Karpas-422 (cell line): ENCODE measurements around the gene PRKCE. TPM values are rescaled to one million over a fixed set of nuclear protein-coding genes. Genes with fewer than 3 reads are reported as not detected.

Experiments
- DNase-seq: peaks from one replicate; pipeline ENCODE4 v3.0.0-alpha.2; 2015
- H2AFZ ChIP-seq: fragments of 200-600 bp; sonication (generic); 2 replicates; pipeline ENCODE4 v1.6.1; 2014; ENCODE audit warnings: antibody characterized with exemption, low read length, mixed read lengths
- H3K27ac ChIP-seq: fragments of 200-600 bp; sonication (generic); 2 replicates; pipeline ENCODE4 v1.5.1; 2014; ENCODE audit warnings: mild to moderate bottlenecking, low read length, moderate library complexity
- H3K27me3 ChIP-seq: fragments of 200-600 bp; sonication (generic); 2 replicates; pipeline ENCODE4 v1.6.1; 2014; ENCODE audit warnings: low read length, mixed read lengths
- H3K36me3 ChIP-seq: fragments of 200-600 bp; sonication (generic); 2 replicates; pipeline ENCODE4 v1.6.1; 2014; ENCODE audit warnings: low read length, mixed read lengths; ENCODE audit not compliant: insufficient read depth
- H3K4me1 ChIP-seq: fragments of 200-600 bp; sonication (generic); 2 replicates; pipeline ENCODE4 v1.6.1; 2014; ENCODE audit warnings: mild to moderate bottlenecking, low read length, mixed read lengths
- H3K4me2 ChIP-seq: fragments of 200-600 bp; sonication (generic); 2 replicates; pipeline ENCODE4 v1.6.1; 2014; ENCODE audit warnings: low read length, low read depth, mild to moderate bottlenecking; ENCODE audit not compliant: poor library complexity, severe bottlenecking
- H3K4me3 ChIP-seq: fragments of 200-600 bp; sonication (generic); 2 replicates; pipeline ENCODE4 v1.5.1; 2014; ENCODE audit warnings: mild to moderate bottlenecking, antibody characterized with exemption, low read length, mixed read lengths
- H3K79me2 ChIP-seq: fragments of 200-600 bp; sonication (generic); 2 replicates; pipeline ENCODE4 v1.6.1; 2014; ENCODE audit warnings: mild to moderate bottlenecking, low read length, mixed read lengths
- H3K9ac ChIP-seq: fragments of 200-600 bp; sonication (generic); 2 replicates; pipeline ENCODE4 v1.6.0; 2014; ENCODE audit warnings: low read length
- H3K9me2 ChIP-seq: fragments of 200-600 bp; sonication (generic), shearing (Covaris generic); replicated peaks from 2 replicates; pipeline ENCODE4 v1.6.0; 2014; ENCODE audit warnings: mild to moderate bottlenecking, low read length, moderate library complexity; ENCODE audit not compliant: insufficient read depth
- H3K9me3 ChIP-seq: fragments of 300-700, 200-600 bp; sonication (generic); 2 replicates; pipeline ENCODE4 v1.6.1; 2014; ENCODE audit warnings: low read length, mixed read lengths
- H4K20me1 ChIP-seq: fragments of 200-600 bp; sonication (generic); 2 replicates; pipeline ENCODE4 v1.6.1; 2014; ENCODE audit warnings: mild to moderate bottlenecking, antibody characterized with exemption, low read length, low read depth; ENCODE audit not compliant: insufficient read depth
- total RNA-seq: library from RNA; depleted of rRNA; stranded (reverse); fragments of >200 nt; shearing (Covaris generic); gene quantifications from 2 replicates; pipeline ENCODE4 v1.2.3, GENCODE V29; 2014; ENCODE audit warnings: low replicate concordance

PRKCE gene
- total RNA-seq, 1 experiment from 2014 or later, result 61.8 TPM

DNA sequence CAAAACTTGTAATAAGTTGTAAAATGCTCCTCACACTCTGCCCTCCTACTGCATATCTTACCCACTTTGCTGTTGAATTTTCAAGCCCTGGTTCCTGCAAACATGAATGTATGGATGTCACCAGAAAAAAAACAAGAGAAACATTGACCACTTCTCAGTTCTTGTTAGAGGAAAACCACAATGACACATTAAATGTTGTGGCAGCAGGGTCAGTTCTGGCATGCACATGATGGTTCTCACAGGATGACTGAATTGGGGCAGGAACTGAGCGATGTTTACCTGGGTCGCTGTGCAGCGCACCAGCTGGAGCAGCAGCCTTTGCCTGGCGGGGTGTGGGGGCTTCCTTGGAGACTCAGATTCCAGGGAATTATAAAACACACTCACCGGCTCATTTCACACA lies 14.0 kb upstream of the PRKCE start:
- DNase-seq, result no peak
- H3K9me2 ChIP-seq, result no peaks in the 10 kb centered on the region

DNA sequence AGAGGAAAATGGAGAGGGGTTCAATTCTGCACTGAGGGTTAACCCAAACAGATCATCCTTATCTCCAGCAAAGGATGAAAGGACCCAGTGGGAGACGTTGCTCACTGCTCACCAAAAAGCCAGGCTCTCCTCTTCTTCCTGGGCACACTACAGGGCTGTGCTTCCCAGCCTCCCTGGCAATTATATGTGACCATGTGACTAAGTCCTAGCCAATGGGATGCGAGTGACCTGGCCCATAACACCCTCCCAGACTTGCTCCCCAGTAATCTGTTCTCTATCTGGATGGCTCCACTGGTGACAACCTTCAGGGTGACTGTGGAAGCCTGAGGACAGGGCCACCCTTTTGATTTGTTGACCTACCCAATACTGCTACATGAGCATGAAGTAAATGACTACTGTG lies 10.9 kb upstream of the PRKCE start:
- no peak for DNase-seq
- no peaks in the 10 kb centered on the region for H3K9me3 ChIP-seq
- no peaks in the 10 kb centered on the region for H3K79me2 ChIP-seq
- peaks cover 15% of the 10 kb centered on the region for H3K4me1 ChIP-seq
- H3K36me3 ChIP-seq, result no peaks in the 10 kb centered on the region
- H3K4me3 ChIP-seq, result no peak overlapping the region
- no peak overlapping the region for H3K4me2 ChIP-seq
- no peaks in the 10 kb centered on the region for H4K20me1 ChIP-seq
- no peak overlapping the region for H3K9ac ChIP-seq
- no peak overlapping the region for H3K27ac ChIP-seq
- H3K27me3 ChIP-seq, result no peaks in the 10 kb centered on the region
- no peaks in the 10 kb centered on the region for H3K9me2 ChIP-seq
- H2AFZ ChIP-seq, result no peak overlapping the region

More for the DNA sequence above, 14.0 kb upstream of the PRKCE start:
- Histone ChIP-seq H3K4me3 (no peak overlapping the region), H3K4me2 (no peak overlapping the region), H3K27me3 (no peaks in the 10 kb centered on the region), H3K27ac (no peak overlapping the region), H3K9me3 (no peaks in the 10 kb centered on the region), H3K9ac (no peak overlapping the region), H2AFZ (no peak overlapping the region), H3K36me3 (no peaks in the 10 kb centered on the region), H4K20me1 (no peaks in the 10 kb centered on the region), H3K4me1 (no peaks in the 10 kb centered on the region), H3K79me2 (no peaks in the 10 kb centered on the region)

DNA sequence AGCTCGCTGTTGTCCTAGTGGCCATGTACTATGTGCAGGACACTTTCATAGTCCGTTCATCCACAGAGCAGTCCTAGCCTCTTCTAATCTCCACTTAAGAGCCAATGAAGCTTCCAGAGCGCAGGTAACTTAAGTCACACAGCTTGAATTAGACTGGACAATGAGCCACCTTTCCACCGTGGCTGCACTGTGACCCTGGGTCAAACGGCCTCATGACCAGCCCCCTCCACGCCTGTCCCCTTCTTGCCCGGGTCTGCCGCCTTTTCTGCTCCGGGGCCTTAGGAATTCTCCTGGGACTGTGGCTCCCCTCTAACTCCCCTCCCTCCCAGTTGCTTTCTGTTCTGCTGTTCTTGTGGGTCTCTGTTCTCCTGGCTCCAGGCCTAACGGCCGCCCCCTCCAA lies 8.4 kb upstream of the PRKCE start:
- no peaks in the 10 kb centered on the region for H3K36me3 ChIP-seq
- H3K9me3 ChIP-seq, result no peaks in the 10 kb centered on the region
- no peak overlapping the region for H3K27ac ChIP-seq
- H3K9ac ChIP-seq, result peak overlapping the region; percentile 72
- H2AFZ ChIP-seq, result 0 out of 2 replicates have a peak overlapping the region, but pooled peaks have one; percentile 89
- DNase-seq, result no peak
- H3K4me2 ChIP-seq, result peak overlapping the region; percentile 93
- H3K4me3 ChIP-seq, result peak overlapping the region; percentile 72
- H3K4me1 ChIP-seq, result peaks cover 15% of the 10 kb centered on the region
- H3K79me2 ChIP-seq, result no peaks in the 10 kb centered on the region
- H3K9me2 ChIP-seq, result no peaks in the 10 kb centered on the region
- H4K20me1 ChIP-seq, result no peaks in the 10 kb centered on the region
- no peaks in the 10 kb centered on the region for H3K27me3 ChIP-seq

DNA sequence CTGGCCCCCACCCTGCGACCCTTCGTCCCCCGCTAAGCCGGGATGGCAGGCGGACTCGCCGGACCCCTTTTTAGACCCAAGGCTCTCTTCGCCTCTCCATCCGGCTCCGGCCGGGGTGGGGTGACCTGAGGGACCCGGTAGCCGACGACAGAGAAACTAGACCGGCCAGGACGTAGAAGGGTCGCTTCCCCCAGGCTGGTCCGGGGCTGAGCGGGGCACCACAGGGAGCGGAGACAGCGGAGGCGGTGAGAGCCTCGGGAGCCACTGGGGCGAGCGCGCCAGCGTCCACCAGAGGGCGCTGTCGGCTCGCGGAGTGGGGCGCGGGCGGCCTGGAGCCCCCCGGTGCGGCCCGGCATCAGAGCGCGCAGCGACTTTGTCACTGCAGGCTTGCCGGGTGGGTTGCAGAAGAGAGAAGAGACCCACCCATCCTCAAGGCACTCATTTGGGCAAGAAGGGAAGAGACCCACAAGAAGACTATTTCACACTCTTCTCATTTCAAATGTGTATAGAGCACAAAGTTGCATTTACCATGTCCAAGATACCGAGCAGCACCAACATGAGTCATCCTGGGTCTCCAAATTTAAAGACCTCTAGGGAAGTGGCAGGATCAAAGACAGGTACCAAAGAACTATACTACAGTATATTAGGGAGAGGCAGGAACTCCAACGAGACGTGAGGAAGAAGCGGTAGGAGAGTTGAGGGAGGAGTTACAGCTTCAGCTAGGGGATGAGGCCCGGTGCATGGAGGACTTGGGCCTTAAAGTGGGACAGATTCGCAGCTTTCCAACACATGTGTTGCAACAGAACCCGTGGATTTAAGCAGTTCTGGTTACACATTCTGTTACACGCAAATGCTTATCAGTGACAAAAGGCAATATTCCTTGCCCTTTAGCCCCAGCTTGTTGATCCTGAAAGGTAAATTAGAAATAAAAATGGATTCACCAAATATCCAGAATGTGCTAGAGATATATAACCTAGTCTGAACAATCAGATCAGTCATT lies 7.6 kb upstream of the PRKCE start:
- peak overlapping the region; percentile 96 for H2AFZ ChIP-seq
- no peaks in the 10 kb centered on the region for H3K9me3 ChIP-seq
- no peaks in the 10 kb centered on the region for H3K9me2 ChIP-seq
- no peaks in the 10 kb centered on the region for H3K36me3 ChIP-seq
- peak overlapping the region; percentile 93 for H3K4me2 ChIP-seq
- no peaks in the 10 kb centered on the region for H3K27me3 ChIP-seq
- peak overlapping the region; percentile 72 for H3K9ac ChIP-seq
- peaks cover 19% of the 10 kb centered on the region for H3K4me1 ChIP-seq
- peak overlapping the region; percentile 72 for H3K4me3 ChIP-seq
- DNase-seq, result peak; percentile 91
- H3K79me2 ChIP-seq, result no peaks in the 10 kb centered on the region
- no peaks in the 10 kb centered on the region for H4K20me1 ChIP-seq
- no peak overlapping the region for H3K27ac ChIP-seq

DNA sequence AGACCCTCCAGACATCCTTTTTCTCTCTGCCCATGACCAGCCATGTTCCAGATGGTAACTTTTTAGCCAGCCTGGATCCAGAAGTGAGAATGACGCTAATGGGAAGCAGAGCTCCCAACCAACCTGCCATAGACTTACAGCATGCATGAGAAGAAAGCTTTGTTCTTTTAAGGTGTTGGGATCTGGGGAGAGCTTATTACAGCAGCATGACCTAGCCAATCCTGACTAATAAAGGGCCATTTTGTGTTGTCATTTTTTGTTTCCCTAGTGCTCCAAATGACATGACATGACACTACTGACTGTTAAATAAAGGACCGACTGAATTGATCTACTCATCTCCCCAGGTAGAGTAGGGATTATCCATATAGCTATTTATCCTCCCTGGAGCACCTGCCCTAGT lies 5.2 kb upstream of the PRKCE start:
- Histone ChIP-seq H2AFZ (no peak overlapping the region), H3K4me2 (no peak overlapping the region), H3K9me2 (no peaks in the 10 kb centered on the region), H3K9me3 (no peaks in the 10 kb centered on the region), H3K36me3 (no peaks in the 10 kb centered on the region), H3K4me3 (no peak overlapping the region), H3K27ac (no peak overlapping the region), H3K9ac (no peak overlapping the region), H3K4me1 (peaks cover 29% of the 10 kb centered on the region), H3K79me2 (peaks cover 7% of the 10 kb centered on the region), H3K27me3 (no peaks in the 10 kb centered on the region), H4K20me1 (no peaks in the 10 kb centered on the region)
- no peak for DNase-seq

DNA sequence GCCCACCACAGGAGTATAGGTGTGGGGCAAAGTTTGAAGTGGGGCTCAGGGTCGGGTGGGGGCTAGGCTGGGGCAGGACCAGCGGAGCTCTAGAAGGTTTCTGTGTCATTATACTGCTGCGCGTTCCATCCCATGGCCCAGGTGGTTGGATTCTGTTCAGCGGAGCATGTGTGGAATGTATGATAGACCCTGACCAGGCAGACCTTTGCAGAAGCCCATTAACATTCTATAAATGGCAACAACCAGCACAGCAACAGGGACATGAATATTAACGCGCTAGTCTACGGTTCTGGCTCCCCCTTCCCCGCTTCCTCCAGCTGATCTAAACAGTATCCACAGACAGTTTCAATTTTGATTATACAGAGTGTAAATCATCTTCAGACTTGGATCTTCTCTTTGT lies 4.1 kb upstream of the PRKCE start:
- Histone ChIP-seq H3K27me3 (no peaks in the 10 kb centered on the region), H3K9me3 (no peaks in the 10 kb centered on the region), H3K79me2 (peaks cover 18% of the 10 kb centered on the region), H4K20me1 (peaks cover 2% of the 10 kb centered on the region; the same call in 1 of the 2 replicates), H3K27ac (no peak overlapping the region), H3K4me3 (no peak overlapping the region), H3K36me3 (peaks cover 2% of the 10 kb centered on the region; the same call in 1 of the 2 replicates), H2AFZ (no peak overlapping the region), H3K9ac (no peak overlapping the region), H3K4me1 (peaks cover 29% of the 10 kb centered on the region), H3K4me2 (no peak overlapping the region), H3K9me2 (no peaks in the 10 kb centered on the region)
- no peak for DNase-seq

DNA sequence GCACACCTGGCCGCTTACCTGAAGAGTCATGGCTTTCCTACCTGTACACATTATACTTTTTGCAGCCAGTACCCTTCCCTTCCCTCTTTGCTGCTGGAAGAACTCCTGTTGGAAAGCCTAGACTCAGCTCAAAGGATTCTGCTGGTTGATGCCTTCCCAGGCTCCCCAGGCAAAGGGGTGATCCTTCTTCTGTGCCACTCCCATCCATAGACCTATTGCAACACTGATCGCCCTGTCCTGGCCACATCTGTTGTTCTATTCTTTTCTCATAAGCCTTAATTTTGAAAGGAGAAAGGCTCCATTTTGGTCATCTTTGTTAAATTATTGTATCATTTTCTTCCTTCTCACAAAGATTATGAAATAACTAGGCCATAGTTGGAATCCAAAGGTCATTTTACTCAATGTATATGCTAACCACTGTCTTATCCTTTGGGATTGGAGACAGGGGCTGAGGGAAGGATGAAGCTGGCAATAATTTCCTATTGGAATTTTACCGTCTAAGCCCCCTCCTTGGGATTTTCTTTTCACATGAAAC lies 3.4 kb upstream of the PRKCE start:
- H3K4me2 ChIP-seq, result no peak overlapping the region

DNA sequence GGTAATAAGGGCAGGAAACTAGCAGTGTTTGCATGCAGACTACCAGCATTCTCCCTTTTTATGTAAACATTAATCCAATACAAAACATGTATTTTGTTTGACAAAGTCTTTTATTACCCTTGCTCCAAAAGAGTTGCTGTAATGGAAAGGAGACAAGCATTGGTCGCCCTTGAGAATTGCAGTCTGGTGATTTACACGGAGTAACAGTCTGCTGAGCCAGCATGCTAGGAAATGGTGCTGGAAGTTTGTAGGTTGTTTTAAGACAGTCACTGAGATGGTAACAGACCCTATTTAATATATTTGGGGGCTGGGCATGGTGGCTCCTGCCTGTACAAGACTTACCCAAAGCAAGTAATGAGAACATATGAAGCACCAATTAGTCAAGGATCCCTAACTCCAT lies 2.8 kb upstream of the PRKCE start:
- Histone ChIP-seq H3K9ac (no peak overlapping the region), H3K9me3 (no peaks in the 10 kb centered on the region)

More for the DNA sequence above, 3.4 kb upstream of the PRKCE start:
- no peak for DNase-seq
- Histone ChIP-seq H2AFZ (no peak overlapping the region), H3K27ac (no peak overlapping the region), H3K4me3 (no peak overlapping the region), H3K9ac (no peak overlapping the region), H4K20me1 (peaks cover 9% of the 10 kb centered on the region; the same call in 1 of the 2 replicates), H3K79me2 (peaks cover 25% of the 10 kb centered on the region), H3K36me3 (peaks cover 4% of the 10 kb centered on the region; the same call in 1 of the 2 replicates), H3K9me2 (no peaks in the 10 kb centered on the region), H3K9me3 (no peaks in the 10 kb centered on the region), H3K4me1 (peaks cover 26% of the 10 kb centered on the region), H3K27me3 (no peaks in the 10 kb centered on the region)

More for the DNA sequence above, 2.8 kb upstream of the PRKCE start:
- no peaks in the 10 kb centered on the region for H3K9me2 ChIP-seq
- H3K27ac ChIP-seq, result no peak overlapping the region
- no peaks in the 10 kb centered on the region for H3K27me3 ChIP-seq
- peaks cover 25% of the 10 kb centered on the region for H3K4me1 ChIP-seq
- H3K4me3 ChIP-seq, result no peak overlapping the region
- peaks cover 4% of the 10 kb centered on the region; the same call in 1 of the 2 replicates for H3K36me3 ChIP-seq
- H4K20me1 ChIP-seq, result peaks cover 13% of the 10 kb centered on the region; the same call in 1 of the 2 replicates
- peaks cover 31% of the 10 kb centered on the region for H3K79me2 ChIP-seq
- H2AFZ ChIP-seq, result no peak overlapping the region
- H3K4me2 ChIP-seq, result no peak overlapping the region
- no peak for DNase-seq
